Left colon (tissue), 2 donors: ENCODE data around the gene MIPEP. TPM values are rescaled to one million over a fixed set of nuclear protein-coding genes. Genes with fewer than 3 reads are reported as not detected.
A peak's percentile ranks its signal among the peaks of the same experiment; 100 is the strongest.
"Not testable (repeated sequence)": the region's sequence is repeated elsewhere in the genome, so short reads cannot be mapped to it uniquely, and the experiment has no call there.

Experiments used
- ATAC-seq: fragments of 200-7000 bp; cut with Tn5 transposase; one replicate; pipeline ENCODE4 v1.9.1; 2020; ENCODE audit warnings: mild to moderate bottlenecking, moderate library complexity
- DNase-seq, 2 donors: peaks; one replicate each; pipeline ENCODE4 v3.0.0-alpha.2; 2020
- intact Hi-C, 2 donors: fragments of 100-400 bp; cut with DNase I in 1 of 2; cut with micrococcal nuclease in 1 of 2; formaldehyde crosslinking; loops; one replicate each; pipeline versions ENCODE4 v1.11.2 to v1.14.0; 2022; cut with DNase I, micrococcal nuclease
- total RNA-seq, 2 donors: library from RNA; stranded (reverse); fragmentation: NEBNext Ultra II Directional; extraction: Animal tissue kit (Norgen Biotek cat#: 25700); gene quantifications; one replicate each; pipeline ENCODE4 v1.2.1, GENCODE V29; 2021
- donor health status: DM: no; HTN: no; CAD: no.
- donor health status: DM: yes; HTN: yes; CAD: no.

MIPEP gene
- total RNA-seq, 2 donors from 2014 or later: 24.2 to 30.4 TPM

DNA sequence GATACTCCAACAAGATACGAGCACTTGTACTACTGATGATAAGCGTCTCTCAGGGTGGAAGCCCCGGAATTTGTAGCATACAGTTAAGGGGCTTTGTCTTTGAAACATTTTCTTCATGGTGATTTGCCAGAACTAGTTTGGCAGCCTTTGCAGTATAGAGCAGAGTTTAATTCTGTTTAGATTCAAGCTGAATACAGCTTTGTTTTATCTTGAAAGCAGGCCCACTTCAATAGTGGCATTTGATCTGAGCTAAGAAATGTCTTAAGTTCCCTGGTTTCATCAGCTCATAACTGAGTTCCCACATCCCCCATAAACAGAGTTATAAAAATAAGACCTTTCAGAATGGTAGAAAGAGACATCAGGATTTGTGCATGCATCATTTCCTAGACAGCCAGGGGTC, 125.9 kb downstream of the MIPEP start:
- ATAC-seq (no peak), DNase-seq (no peak)
- intact Hi-C loops: no loop called here

GRCh38 chr13:23761760-23762159, 127.4 kb downstream of the MIPEP start:
- DNase-seq, intact Hi-C loops, ATAC-seq: not testable (repeated sequence)

DNA sequence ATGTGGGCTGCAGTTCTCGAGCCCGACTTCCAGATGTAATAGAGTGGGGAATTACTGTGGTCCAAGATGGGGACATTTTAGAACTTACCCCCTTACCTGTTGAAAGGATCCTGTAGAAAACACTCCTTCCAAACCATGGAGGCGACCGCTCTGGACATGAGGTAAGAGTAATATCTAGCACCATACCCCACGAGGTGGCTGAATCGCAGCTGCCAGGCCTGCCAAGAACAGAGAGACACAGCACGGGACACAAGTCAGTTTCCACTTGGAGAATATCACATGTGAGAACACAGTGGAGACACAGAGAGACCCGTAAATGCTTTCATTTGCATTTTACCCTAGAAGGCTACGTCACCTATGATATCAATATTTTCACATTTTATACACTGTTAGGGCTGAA, 129.2 kb downstream of the MIPEP start:
- no peak for ATAC-seq
- intact Hi-C loops: no loop called here
- no peak for DNase-seq

- DNase-seq (no peak), ATAC-seq (no peak)
- intact Hi-C loops: no loop called here
These were observed 130.2 kb downstream of the MIPEP start for GRCh38 chr13:23758798-23759527.

- ATAC-seq: no peak
- intact Hi-C loops: no loop called here
- DNase-seq: no peak
These were observed 134.2 kb downstream of the MIPEP start for GRCh38 chr13:23754997-23755396.

GRCh38 chr13:23754506-23754905, 134.7 kb downstream of the MIPEP start:
- DNase-seq (no peak), ATAC-seq (no peak)
- intact Hi-C loops: no loop called here

- ATAC-seq (peak; percentile 79), DNase-seq (no peak)
- intact Hi-C loops: no loop called here
These were observed 135.7 kb downstream of the MIPEP start for GRCh38 chr13:23753458-23753857.

GRCh38 chr13:23752111-23753001, 136.8 kb downstream of the MIPEP start:
- no peak for ATAC-seq
- no peak for DNase-seq
- intact Hi-C loops: no loop called here

DNA sequence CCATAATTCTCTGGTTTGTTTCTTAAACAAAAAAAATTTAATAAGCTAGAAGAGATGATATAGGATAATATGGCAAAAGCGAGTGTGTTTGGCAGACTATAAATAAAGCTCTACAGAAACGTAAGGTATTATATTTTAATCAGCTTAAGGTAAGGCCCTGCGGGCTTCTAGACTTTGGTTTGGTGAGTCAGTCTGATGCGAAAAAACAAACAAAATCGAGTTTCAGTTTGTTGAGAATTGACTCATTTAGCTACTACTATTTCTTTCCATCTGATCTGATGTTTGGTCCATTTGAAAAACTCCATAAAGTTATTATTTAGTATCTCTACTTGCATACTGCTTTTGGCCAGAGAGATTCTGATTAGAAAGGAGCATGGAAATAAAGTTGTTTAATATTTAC, 138.0 kb downstream of the MIPEP start:
- DNase-seq: no peak
- ATAC-seq: no peak
- intact Hi-C loops: no loop called here

- no peak for DNase-seq
- no peak for ATAC-seq
- intact Hi-C loops: no loop called here
These were observed 138.6 kb downstream of the MIPEP start for GRCh38 chr13:23750383-23751121.

- ATAC-seq (no peak), DNase-seq (no peak)
- intact Hi-C loops: no loop called here
These were observed 139.8 kb downstream of the MIPEP start for GRCh38 chr13:23749288-23749873.

GRCh38 chr13:23748109-23748990, 140.8 kb downstream of the MIPEP start:
- no peak for ATAC-seq
- intact Hi-C loops: no loop called here
- no peak for DNase-seq

DNA sequence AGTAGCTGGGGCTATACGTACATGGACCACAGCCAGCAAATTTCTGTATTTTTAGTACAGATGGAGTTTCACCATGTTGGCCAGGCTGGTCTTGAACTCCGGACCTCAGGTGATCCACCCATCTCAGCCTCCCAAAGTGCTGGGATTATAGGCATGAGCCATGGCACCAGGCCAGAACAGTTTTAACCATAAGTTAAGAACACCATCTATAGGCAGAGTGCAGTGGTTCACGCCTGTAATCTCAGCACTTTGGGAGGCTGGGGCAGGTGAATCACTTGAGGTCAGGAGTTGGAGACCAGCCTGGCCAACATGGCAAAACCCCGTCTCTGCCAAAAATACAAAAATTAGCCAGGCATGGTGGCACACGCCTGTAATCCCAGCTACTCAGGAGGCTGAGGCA, 143.1 kb downstream of the MIPEP start:
- ATAC-seq, intact Hi-C loops, DNase-seq: not testable (repeated sequence)

DNA sequence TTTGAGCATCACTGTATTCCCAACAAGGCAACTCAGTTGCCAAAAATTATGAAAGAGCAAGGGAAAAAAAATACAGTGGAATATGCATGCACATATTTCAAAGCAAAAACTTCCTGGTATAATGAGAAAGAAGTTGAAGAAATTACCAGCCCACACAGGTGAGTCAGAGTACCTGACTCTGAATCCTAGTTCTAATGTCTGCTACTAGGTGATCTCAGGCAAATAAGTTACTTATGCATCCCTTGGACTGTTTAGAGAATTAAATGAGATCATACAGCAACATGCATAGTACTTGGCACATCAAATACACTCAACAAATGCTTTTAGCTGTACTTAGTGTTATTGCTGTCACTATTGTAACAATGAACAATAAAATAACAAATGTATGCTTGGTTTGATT, 144.9 kb downstream of the MIPEP start:
- intact Hi-C loops: no loop called here
- no peak for DNase-seq

DNA sequence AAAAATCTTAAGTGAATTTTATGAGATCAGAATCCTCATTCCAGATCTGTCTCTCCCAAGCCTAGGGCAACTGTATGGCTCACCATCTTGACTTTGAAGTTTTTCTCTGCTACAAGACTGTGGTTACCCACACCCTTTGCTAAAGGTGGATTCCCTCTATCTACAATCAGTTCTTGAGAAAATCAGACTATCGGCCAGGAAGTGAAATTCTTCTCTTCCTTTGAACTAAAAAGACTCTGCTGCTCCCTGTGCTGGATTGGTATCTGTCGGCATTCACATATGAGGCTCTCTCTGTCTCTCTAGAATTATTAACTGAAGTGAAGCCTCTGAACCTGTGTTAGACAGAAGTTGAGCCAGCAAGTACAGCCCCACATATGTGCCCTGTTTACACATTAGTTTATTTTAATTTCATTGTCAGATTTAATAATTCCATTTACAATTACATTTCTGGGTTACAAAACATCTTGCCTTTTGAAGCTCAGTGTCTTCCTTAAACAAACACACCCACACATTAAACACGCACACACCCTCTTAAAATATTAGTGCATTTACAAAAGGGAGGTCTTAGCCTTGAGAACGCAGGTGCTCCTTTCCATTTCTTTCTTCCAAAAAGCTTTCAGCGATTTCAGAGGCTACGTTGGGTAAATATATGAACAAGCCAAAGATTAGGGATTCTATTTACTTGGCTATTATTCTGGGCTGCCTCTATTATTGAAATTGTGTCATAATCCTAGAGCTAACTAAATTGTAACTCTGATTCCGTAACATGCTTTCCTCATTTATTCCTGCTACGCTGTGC, 145.7 kb downstream of the MIPEP start:
- intact Hi-C loops: no loop called here
- DNase-seq: no peak
- no peak for ATAC-seq

More for the DNA sequence above, 144.9 kb downstream of the MIPEP start:
- no peak for ATAC-seq

DNA sequence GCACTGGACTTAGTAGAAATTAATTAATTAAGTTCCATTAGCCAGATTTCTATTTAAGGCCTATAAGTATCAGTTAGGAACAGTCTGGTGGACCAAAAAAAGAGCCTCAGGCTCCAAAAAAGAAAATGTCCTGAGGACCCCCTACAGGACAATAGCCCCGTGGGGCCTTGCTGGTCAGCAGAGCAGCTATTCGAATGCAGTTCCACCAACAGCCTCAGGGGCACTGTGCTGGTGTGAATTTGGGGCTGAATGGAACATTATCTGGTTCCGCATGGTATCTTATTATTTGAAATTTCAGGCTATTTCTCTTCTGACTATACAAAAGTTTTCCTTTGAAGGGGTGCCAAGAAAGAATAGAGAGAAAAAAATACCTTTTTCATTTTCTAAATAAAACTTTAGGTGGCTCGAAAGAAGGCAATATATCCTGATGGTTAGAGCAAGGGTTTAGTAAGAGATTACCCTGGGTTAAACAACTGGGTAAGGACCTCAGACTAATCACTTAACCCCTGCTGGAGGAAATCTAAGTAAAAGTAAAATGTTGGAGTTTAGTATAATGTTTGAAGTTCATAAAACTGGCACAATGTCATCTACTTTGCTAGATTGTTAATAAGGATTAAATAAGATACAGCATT, 147.2 kb downstream of the MIPEP start:
- intact Hi-C loops: no loop called here
- ATAC-seq (no peak), DNase-seq (no peak)

- intact Hi-C loops: no loop called here
- DNase-seq (no peak), ATAC-seq (no peak)
These were observed 149.2 kb downstream of the MIPEP start for GRCh38 chr13:23740002-23740401.
